SK-N-SH treated with all-trans-retinoic acid at 6 μM for 48 hours (cell line): ENCODE measurements around the gene TMEM184A.

ENCODE experiments used
- ATAC-seq: fragments of 200-7000 bp; cut with Tn5 transposase; 3 replicates; pipeline ENCODE4 v1.9.1; 2020; ENCODE audit warnings: mild to moderate bottlenecking, moderate library complexity
- ARNTL ChIP-seq: fragments of 450-650 bp; formaldehyde crosslinking; IDR thresholded peaks from 2 replicates; pipeline ENCODE4 v1.5.0; 2020; ENCODE audit warnings: low read depth, mild to moderate bottlenecking, moderate library complexity, borderline replicate concordance
- BACH2 ChIP-seq: fragments of 250-450 bp; sonication (Bioruptor Pico); IDR thresholded peaks from 2 replicates; pipeline ENCODE4 v1.9.0; 2021; ENCODE audit warnings: mild to moderate bottlenecking, borderline replicate concordance
- CSDC2 ChIP-seq: fragments of 250-450 bp; sonication (Bioruptor Pico); IDR thresholded peaks from 2 replicates; pipeline ENCODE4 v1.5.0; 2020; ENCODE audit warnings: mild to moderate bottlenecking, moderate library complexity
- ESRRG ChIP-seq: fragments of 250-450 bp; sonication (Bioruptor Pico); IDR thresholded peaks from 2 replicates; pipeline ENCODE4 v1.6.1; 2021; ENCODE audit warnings: mild to moderate bottlenecking
- GLIS3 ChIP-seq: fragments of 250-450 bp; sonication (Bioruptor Pico); IDR thresholded peaks from 2 replicates; pipeline ENCODE4 v1.5.0; 2020; ENCODE audit warnings: mild to moderate bottlenecking, moderate library complexity
- ISL1 ChIP-seq: fragments of 250-450 bp; sonication (Bioruptor Pico); IDR thresholded peaks from 2 replicates; pipeline ENCODE4 v2.1.2; 2022; ENCODE audit warnings: mild to moderate bottlenecking, moderate library complexity
- OSR1 ChIP-seq: fragments of 250-450 bp; sonication (Bioruptor Pico); IDR thresholded peaks from 2 replicates; pipeline ENCODE4 v1.8.0; 2022; ENCODE audit warnings: moderate library complexity, mild to moderate bottlenecking, inconsistent platforms
- PPARA ChIP-seq: fragments of 250-450 bp; sonication (Bioruptor Pico); IDR thresholded peaks from 2 replicates; pipeline ENCODE4 v1.5.0; 2020; ENCODE audit warnings: mild to moderate bottlenecking, borderline replicate concordance
- RARB ChIP-seq: fragments of 250-450 bp; sonication (Bioruptor Pico); IDR thresholded peaks from 2 replicates; pipeline ENCODE4 v1.8.0; 2021; ENCODE audit warnings: mild to moderate bottlenecking, moderate library complexity
- SNAI2 ChIP-seq: fragments of 250-450 bp; sonication (Bioruptor Pico); IDR thresholded peaks from 2 replicates; pipeline ENCODE4 v1.5.0; 2020; ENCODE audit warnings: mild to moderate bottlenecking, moderate library complexity
- TCF4 ChIP-seq: fragments of 250-450 bp; sonication (Bioruptor Pico); IDR thresholded peaks from 2 replicates; pipeline ENCODE4 v1.8.0; 2021; ENCODE audit warnings: mild to moderate bottlenecking, moderate library complexity, borderline replicate concordance
- TOX ChIP-seq: fragments of 250-450 bp; sonication (Bioruptor Pico); IDR thresholded peaks from 2 replicates; pipeline ENCODE4 v1.8.0; 2021; ENCODE audit warnings: mild to moderate bottlenecking, moderate library complexity, borderline replicate concordance
- ZC3H10 ChIP-seq: fragments of 250-450 bp; sonication (Bioruptor Pico); IDR thresholded peaks from 2 replicates; pipeline ENCODE4 v1.5.1; 2021; ENCODE audit warnings: mild to moderate bottlenecking, moderate library complexity
- ZFP3 ChIP-seq: fragments of 250-450 bp; sonication (Bioruptor Pico); IDR thresholded peaks from 2 replicates; pipeline ENCODE4 v1.5.0; 2020; ENCODE audit warnings: mild to moderate bottlenecking, moderate library complexity
- ZFP30 ChIP-seq: fragments of 450-650 bp; formaldehyde crosslinking; IDR thresholded peaks from 2 replicates; pipeline ENCODE4 v1.5.0; 2022; ENCODE audit warnings: mild to moderate bottlenecking, moderate library complexity
- ZNF565 ChIP-seq: fragments of 450-650 bp; formaldehyde crosslinking; conservative IDR thresholded peaks from 2 replicates; pipeline ENCODE4 v1.5.0; 2020; ENCODE audit warnings: low read depth, mild to moderate bottlenecking, moderate library complexity
- ZNF8 ChIP-seq: fragments of 450-650 bp; formaldehyde crosslinking; IDR thresholded peaks from 2 replicates; pipeline ENCODE4 v1.5.0; 2020; ENCODE audit warnings: mild to moderate bottlenecking, moderate library complexity
- TF ChIP-seq, protein P1 (sequence below): fragments of 250-450 bp; sonication (Bioruptor Pico); IDR thresholded peaks from 2 replicates; pipeline ENCODE4 v1.5.1; 2020; ENCODE audit warnings: low read depth, mild to moderate bottlenecking, moderate library complexity
- TF ChIP-seq, protein P2 (sequence below): fragments of 250-450 bp; sonication (Bioruptor Pico); IDR thresholded peaks from 2 replicates; pipeline ENCODE4 v1.8.0; 2020; ENCODE audit warnings: mild to moderate bottlenecking, moderate library complexity, borderline replicate concordance
- TF ChIP-seq, protein P3 (sequence below): fragments of 250-450 bp; sonication (Bioruptor Pico); IDR thresholded peaks from 2 replicates; pipeline ENCODE4 v1.5.1; 2021; ENCODE audit warnings: mild to moderate bottlenecking, moderate library complexity
- TF ChIP-seq, protein P4 (sequence below): fragments of 250-450 bp; sonication (Bioruptor Pico); IDR thresholded peaks from 2 replicates; pipeline ENCODE4 v1.8.0; 2021; ENCODE audit warnings: low read depth, mild to moderate bottlenecking, moderate library complexity, borderline replicate concordance
- TF ChIP-seq, protein P5 (sequence below): fragments of 250-450 bp; sonication (Bioruptor Pico); IDR thresholded peaks from 2 replicates; pipeline ENCODE4 v1.5.0; 2020; ENCODE audit warnings: mild to moderate bottlenecking, moderate library complexity

TMEM184A gene

DNA sequence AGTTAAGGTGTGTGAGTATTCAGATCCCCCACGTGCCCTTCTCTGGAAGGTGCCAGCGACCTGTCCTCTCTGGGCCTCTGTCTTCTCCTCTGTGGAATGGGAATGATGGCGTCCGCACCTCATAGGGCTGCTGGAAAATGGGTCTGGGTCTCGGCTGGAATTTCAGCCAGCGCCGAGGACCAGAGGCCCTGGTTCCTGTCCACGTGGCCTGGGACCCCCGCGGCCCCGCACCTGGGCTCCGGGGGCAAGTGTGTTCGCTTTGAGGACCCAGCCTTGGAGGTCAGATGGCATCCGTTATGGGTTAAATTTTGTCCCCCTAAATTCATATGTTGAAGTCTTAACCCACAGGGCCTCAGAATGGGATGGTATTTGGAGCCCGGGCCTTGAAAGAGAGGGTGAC lies 46.4 kb upstream of the TMEM184A start:
- no peak for ATAC-seq
- TF ChIP-seq SNAI2 (CRISPR knock-in tag) (no peak), ZFP30 (CRISPR knock-in tag) (no peak), ARNTL (CRISPR knock-in tag) (no peak), ESRRG (CRISPR knock-in tag) (no peak), ISL1 (CRISPR knock-in tag) (no peak), PPARA (CRISPR knock-in tag) (no peak), OSR1 (CRISPR knock-in tag) (no peak), ZNF8 (CRISPR knock-in tag) (no peak), ZNF565 (CRISPR knock-in tag) (no peak), GLIS3 (no peak), CSDC2 (CRISPR knock-in tag) (no peak), BACH2 (CRISPR knock-in tag) (no peak), TCF4 (CRISPR knock-in tag) (no peak)
- TF ChIP-seq, protein P1, sequence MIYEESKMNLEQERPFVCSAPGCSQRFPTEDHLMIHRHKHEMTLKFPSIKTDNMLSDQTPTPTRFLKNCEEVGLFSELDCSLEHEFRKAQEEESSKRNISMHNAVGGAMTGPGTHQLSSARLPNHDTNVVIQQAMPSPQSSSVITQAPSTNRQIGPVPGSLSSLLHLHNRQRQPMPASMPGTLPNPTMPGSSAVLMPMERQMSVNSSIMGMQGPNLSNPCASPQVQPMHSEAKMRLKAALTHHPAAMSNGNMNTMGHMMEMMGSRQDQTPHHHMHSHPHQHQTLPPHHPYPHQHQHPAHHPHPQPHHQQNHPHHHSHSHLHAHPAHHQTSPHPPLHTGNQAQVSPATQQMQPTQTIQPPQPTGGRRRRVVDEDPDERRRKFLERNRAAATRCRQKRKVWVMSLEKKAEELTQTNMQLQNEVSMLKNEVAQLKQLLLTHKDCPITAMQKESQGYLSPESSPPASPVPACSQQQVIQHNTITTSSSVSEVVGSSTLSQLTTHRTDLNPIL (CRISPR knock-in tag) = no peak
- TF ChIP-seq, protein P2, sequence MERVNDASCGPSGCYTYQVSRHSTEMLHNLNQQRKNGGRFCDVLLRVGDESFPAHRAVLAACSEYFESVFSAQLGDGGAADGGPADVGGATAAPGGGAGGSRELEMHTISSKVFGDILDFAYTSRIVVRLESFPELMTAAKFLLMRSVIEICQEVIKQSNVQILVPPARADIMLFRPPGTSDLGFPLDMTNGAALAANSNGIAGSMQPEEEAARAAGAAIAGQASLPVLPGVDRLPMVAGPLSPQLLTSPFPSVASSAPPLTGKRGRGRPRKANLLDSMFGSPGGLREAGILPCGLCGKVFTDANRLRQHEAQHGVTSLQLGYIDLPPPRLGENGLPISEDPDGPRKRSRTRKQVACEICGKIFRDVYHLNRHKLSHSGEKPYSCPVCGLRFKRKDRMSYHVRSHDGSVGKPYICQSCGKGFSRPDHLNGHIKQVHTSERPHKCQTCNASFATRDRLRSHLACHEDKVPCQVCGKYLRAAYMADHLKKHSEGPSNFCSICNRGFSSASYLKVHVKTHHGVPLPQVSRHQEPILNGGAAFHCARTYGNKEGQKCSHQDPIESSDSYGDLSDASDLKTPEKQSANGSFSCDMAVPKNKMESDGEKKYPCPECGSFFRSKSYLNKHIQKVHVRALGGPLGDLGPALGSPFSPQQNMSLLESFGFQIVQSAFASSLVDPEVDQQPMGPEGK (CRISPR knock-in tag) = no peak
- TF ChIP-seq, protein P3, sequence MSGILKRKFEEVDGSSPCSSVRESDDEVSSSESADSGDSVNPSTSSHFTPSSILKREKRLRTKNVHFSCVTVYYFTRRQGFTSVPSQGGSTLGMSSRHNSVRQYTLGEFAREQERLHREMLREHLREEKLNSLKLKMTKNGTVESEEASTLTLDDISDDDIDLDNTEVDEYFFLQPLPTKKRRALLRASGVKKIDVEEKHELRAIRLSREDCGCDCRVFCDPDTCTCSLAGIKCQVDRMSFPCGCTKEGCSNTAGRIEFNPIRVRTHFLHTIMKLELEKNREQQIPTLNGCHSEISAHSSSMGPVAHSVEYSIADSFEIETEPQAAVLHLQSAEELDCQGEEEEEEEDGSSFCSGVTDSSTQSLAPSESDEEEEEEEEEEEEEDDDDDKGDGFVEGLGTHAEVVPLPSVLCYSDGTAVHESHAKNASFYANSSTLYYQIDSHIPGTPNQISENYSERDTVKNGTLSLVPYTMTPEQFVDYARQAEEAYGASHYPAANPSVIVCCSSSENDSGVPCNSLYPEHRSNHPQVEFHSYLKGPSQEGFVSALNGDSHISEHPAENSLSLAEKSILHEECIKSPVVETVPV = no peak
- TF ChIP-seq, protein P4, sequence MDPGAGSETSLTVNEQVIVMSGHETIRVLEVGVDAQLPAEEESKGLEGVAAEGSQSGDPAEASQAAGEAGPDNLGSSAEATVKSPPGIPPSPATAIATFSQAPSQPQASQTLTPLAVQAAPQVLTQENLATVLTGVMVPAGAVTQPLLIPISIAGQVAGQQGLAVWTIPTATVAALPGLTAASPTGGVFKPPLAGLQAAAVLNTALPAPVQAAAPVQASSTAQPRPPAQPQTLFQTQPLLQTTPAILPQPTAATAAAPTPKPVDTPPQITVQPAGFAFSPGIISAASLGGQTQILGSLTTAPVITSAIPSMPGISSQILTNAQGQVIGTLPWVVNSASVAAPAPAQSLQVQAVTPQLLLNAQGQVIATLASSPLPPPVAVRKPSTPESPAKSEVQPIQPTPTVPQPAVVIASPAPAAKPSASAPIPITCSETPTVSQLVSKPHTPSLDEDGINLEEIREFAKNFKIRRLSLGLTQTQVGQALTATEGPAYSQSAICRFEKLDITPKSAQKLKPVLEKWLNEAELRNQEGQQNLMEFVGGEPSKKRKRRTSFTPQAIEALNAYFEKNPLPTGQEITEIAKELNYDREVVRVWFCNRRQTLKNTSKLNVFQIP (CRISPR knock-in tag) = no peak
- TF ChIP-seq, protein P5, sequence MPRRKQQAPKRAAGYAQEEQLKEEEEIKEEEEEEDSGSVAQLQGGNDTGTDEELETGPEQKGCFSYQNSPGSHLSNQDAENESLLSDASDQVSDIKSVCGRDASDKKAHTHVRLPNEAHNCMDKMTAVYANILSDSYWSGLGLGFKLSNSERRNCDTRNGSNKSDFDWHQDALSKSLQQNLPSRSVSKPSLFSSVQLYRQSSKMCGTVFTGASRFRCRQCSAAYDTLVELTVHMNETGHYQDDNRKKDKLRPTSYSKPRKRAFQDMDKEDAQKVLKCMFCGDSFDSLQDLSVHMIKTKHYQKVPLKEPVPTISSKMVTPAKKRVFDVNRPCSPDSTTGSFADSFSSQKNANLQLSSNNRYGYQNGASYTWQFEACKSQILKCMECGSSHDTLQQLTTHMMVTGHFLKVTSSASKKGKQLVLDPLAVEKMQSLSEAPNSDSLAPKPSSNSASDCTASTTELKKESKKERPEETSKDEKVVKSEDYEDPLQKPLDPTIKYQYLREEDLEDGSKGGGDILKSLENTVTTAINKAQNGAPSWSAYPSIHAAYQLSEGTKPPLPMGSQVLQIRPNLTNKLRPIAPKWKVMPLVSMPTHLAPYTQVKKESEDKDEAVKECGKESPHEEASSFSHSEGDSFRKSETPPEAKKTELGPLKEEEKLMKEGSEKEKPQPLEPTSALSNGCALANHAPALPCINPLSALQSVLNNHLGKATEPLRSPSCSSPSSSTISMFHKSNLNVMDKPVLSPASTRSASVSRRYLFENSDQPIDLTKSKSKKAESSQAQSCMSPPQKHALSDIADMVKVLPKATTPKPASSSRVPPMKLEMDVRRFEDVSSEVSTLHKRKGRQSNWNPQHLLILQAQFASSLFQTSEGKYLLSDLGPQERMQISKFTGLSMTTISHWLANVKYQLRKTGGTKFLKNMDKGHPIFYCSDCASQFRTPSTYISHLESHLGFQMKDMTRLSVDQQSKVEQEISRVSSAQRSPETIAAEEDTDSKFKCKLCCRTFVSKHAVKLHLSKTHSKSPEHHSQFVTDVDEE (CRISPR knock-in tag) = no peak

DNA sequence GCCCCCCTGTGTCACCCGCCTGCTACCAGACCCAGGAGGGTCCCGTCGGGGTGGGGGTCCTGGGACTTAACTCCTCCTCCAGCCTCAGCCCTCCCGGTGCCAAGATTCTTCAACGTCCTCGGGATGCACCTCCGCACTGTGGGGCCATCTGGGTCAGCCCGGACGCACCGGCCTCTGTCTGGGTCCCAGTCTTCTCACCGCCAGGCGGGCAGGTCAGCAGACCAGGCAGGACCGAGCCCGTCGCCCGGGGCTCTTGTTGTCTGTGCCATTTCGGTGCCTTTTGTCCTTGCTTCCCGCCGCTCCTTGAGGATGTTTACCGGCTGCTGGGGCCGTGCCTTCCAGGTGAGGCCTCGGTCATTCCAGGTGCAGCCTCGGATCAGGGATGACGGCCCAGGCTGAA lies 46.0 kb upstream of the TMEM184A start:
- no peak; the same call in 2 of the 3 replicates for ATAC-seq
- TF ChIP-seq ISL1 (CRISPR knock-in tag) (no peak), ZNF565 (CRISPR knock-in tag) (no peak), ARNTL (CRISPR knock-in tag) (no peak), ZFP30 (CRISPR knock-in tag) (no peak), PPARA (CRISPR knock-in tag) (no peak), ZC3H10 (no peak), ESRRG (CRISPR knock-in tag) (no peak), RARB (no peak), ZFP3 (CRISPR knock-in tag) (no peak), TOX (no peak), CSDC2 (CRISPR knock-in tag) (no peak), ZNF8 (CRISPR knock-in tag) (no peak)
- TF ChIP-seq, protein P4 (CRISPR knock-in tag) = no peak
- TF ChIP-seq, protein P1 (CRISPR knock-in tag) = no peak
- TF ChIP-seq, protein P3 = no peak
- TF ChIP-seq, all 23 proteins: peak for 0
